HG03196 (cell line): Measurements from ENCODE around the gene MAML3.

Experiments
- ATAC-seq: cut with Tn5 transposase; IDR thresholded peaks from one replicate; pipeline ENCODE4 v1.9.1; 2021; ENCODE audit not compliant: unreplicated experiment

MAML3 gene

GRCh38 chr4:139880841-139881240 lies 273.1 kb downstream of the MAML3 start:
- no peak for ATAC-seq

DNA sequence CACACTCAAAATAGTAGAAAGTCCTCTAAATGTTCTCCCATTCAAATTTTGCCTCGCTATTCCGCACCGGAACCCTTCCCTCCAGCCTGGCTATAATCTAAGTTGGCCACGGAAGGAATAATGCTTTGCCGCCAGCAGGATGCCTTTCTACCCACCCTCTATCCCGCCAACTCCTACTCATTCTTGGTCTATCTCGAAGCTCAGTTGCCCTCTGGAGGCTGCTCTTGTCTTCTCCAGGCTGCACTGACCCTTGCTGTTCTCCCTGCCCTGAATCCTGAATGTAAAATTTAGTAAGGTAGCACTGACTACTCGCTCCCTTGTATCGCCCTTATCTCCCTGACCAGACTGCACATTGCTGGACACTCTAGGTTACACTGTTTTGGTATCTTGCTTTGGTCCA lies 275.9 kb downstream of the MAML3 start:
- ATAC-seq, result no peak

GRCh38 chr4:139876337-139876941 lies 277.5 kb downstream of the MAML3 start:
- ATAC-seq, result no peak

DNA sequence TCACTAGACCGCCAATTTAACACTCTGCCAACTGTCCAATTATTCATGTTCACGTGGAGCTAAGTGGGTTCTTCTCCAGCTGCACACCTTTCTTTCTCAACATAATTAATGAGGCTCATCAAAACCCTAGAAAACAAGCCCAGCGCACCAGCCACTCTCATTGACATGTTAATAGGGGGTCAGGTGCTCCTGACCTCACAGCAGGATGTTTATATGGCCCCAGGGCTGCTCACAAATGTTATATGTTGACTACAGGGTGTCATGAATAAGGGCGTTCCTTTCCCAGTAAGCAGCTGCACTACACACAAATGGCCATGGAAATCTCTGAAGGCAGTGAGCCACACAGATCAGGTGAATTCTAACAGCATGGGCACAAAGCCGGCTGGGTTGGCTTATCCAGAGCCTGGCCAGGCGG lies 278.6 kb downstream of the MAML3 start:
- ATAC-seq, result no peak

DNA sequence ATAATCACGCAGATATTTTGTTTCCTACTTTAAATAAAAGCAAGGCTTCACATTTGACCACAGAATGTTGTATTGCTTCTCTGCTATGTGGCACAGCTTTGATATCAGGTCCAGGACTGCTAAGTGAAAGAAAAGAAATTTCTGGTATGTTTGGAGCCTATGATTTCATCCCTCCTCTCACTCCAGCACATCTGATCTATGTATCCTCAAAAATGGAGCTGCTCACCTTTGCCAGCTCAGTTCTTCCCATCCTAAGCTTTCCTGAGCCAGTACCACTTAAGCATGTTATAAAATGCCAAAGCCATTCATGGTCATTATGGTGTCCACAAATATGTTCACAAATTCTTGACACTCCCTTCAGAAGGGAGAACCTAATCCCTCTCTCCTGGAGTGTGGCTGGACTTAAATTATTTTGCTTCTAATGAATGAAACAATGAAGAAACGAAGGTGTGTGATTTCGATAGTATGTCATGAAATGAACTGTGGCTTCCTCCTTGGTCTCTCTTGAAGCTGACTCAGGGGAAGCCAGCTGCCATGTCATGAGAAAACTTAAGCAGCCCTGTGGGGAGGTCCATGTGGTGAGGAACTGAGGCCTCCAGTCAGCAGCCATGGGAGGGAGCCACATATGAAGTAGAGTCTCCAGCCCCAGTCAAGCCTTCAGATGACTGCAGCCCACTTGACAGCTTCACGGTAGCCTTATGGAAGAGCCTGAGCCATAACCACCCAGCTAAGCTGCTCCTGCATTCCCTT lies 280.7 kb downstream of the MAML3 start:
- no peak for ATAC-seq

DNA sequence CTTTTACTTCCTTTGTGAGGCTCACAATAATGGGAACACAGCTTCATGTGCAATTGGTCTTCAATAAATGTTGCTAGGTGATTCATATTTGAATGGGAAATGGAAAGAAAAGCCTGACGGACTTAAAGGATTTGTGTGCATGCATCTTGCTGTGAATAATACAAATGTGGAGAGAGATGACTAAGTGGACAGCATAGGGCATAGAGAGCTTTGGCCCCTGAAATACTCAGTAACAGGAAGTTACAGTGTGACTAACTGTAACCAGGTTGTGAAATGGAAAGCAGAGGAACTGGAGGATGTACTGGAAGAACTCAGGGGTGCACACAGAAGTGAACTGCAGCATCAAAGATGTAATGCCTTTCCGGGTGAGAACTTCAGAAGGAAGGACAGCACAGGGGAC lies 281.7 kb downstream of the MAML3 start:
- ATAC-seq, result no peak

- no peak for ATAC-seq
Observed at GRCh38 chr4:139869810-139870209, 284.2 kb downstream of the MAML3 start.

- no peak for ATAC-seq
Observed at GRCh38 chr4:139866276-139866962, 287.6 kb downstream of the MAML3 start.

DNA sequence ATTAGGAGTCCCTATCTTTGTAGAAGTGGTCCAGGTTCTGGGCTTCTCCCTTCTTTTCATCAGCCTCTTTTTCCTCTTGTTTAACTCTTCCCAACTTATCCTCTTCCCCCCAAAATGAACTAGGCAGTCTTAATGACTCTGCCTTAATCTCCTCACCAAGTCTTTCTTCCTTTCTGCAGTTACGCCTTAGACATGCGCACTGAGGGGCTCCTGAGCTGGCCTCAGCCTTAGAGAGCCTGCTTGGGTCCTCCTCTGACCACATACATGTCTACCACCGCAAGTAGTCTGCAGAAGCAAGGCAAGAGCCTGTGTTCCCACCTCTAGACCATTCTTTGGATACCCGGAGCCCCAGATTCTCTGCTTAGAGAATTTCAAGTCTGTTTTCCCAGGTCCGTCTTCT lies 288.4 kb downstream of the MAML3 start:
- no peak for ATAC-seq

- no peak for ATAC-seq
Observed at GRCh38 chr4:139863531-139863930, 290.5 kb downstream of the MAML3 start.

- ATAC-seq, result no peak
Observed at GRCh38 chr4:139861471-139861870, 292.5 kb downstream of the MAML3 start.

DNA sequence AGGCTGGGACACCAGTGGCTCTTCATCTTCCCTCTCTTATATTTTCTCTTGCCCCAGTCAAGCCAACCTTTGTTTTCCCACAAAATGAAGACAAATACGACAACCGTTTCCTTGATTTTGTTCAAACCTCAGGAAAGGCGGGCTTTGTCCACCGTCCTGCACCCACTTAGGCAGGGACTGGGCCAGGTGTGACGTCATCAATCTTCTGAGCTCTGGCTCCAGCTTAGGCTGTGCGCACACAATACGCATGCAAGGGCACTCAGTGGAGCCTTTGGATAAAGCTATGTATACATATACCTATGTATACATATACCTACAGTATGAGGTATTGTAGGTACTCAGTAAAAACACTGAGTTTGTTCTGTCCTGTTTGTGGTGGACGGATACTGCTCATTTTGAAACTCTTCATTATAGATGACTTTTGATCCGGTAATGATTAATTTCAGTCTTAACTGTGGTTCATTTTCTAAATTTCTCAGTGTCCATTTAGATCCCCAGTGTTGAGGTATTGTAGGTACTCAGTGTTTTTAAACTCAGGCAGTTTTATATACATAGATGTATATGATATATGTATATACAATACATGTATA lies 293.5 kb downstream of the MAML3 start:
- no peak for ATAC-seq

DNA sequence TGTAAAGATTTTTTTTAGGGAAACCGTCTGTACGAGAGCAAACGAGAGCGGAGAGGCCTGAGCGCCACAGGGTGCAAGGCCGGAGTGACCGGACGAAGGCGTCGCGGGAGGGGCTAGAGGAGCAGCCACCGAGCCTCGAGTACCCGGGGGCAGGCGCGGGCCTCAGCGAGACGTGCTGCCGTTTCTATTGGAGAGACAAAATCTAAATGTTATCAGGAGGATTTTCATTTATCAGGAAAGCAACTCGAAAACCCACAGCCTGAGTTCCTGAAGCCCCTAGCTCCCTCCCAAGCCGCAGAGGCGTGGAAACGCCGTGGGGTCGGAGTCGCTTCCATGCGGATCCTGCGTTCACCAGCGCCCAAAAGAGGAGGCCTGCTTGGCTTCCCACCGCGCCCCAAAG lies 294.1 kb downstream of the MAML3 start:
- no peak for ATAC-seq

DNA sequence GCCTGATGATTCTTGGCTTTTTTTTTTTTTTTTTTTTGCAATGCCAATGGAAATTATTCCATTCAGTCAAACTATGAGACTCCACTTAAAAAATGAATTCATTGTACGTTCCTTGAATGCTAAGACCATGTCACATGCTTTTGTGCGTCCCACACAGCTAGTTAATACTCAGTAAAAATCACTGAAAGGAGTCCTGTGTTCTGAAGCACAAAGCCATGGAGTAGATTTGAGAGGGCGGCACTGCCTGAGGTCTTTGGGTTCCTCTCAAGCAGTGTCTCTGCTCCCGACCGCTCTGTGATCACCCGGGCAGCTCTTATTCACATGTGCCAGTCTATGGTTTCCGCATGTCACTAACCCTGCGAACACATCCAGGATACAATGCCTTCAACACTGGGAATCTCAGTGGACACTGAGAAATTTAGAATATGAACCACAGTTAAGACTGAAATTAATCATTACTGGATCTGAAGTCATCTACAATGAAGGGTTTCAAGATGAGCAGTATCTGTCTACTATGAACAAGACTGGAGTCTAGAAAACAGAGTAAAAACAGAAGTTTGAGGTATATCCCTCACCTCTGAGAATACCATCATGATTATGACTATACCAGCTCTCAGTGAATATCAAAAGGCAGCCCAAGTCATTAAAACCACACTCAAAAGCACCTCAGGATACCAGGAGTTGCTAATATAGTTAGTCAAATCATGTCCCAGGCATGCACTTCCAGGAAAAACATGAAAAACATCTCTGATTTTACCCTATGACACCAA lies 295.4 kb downstream of the MAML3 start:
- ATAC-seq, result peak; percentile 95

DNA sequence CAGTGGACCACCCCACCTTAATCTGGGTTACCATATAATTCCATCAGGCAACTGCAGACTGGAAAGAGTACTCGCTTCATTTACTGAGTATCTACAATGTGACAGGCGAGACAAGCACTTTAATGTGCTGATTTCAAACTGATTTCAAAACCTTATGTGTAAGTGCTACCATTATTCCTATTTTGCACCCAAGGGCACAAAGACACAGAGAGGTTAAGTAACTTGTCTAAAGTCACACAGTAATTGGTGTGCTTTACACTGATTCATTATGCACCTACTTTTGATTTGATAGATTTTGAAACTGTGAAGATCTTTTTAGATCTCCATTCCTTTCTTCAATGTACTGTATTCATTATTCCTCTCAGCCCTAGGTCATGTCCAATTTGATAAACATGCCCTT lies 296.0 kb downstream of the MAML3 start:
- ATAC-seq, result no peak

DNA sequence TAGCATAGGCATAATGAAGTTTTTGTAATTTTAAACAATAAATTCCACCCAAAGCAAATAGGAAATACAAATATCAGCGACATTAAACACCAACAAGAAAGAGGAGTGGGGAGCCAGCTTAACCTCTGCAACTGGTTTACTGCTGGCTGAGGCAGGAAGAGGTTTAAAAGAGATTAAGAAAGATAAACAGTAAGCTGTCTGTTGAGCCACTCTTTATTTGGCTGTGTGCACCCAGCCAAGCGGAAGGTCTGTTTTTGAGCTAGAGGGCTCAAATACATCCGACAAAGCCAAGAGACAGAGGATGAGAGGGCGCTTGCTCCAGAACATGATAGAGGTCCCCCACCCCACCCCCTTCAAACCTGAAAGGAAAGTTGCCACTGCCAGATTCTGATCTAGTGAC lies 297.0 kb downstream of the MAML3 start:
- ATAC-seq, result no peak

DNA sequence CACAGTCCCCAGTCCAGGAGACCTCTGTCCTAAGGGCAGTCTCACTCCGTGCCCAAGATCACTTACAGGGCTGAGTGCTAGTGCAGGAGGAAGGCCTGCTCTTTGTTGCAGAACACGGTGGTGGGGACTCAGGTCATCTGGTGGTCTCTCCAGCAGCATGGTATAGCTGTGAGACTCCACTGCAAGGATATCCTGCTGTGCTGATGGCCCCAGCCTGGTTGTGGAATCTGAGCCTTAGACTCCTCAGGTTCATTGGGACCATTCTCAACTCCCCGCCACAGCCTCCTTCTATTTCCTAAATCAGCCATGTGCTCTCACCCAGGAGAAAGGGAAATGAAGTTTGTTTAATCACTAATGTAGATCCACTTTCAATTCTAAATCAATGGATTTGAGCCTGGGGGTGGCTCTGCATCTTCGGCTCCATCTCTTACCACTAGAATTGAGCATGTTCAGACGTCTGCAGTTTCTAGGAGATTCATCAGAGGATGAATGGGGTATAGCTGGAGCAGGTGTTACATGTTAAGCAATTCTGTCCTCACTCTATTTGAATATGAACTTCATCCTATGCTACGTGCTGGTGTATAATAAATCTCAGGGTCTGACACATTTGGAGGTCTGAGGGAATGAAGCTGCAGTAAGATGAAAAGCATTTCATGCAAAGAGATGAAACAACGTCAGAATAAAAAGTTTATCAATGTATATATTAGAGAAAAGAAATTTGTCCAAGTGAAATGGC lies 299.1 kb downstream of the MAML3 start:
- ATAC-seq, result no peak

GRCh38 chr4:139853309-139853708 lies 300.7 kb downstream of the MAML3 start:
- ATAC-seq, result no peak

- ATAC-seq, result no peak
Observed at GRCh38 chr4:139852612-139853269, 301.2 kb downstream of the MAML3 start.

- no peak for ATAC-seq
Observed at GRCh38 chr4:139851639-139852038, 302.3 kb downstream of the MAML3 start.
